ENCODE measurements around the gene SPN.
"Not testable (repeated sequence)": the region's sequence is repeated elsewhere in the genome, so short reads cannot be mapped to it uniquely, and the experiment has no call there.

SPN gene

GRCh38 chr16:29646947-29647346, 16.1 kb upstream of the SPN start:
- no peak for DNase-seq (ENCODE audit: low read depth in 2 of 2)

GRCh38 chr16:29649588-29650494, 13.2 kb upstream of the SPN start:
- no peak for DNase-seq (ENCODE audit: low read depth in 2 of 2)

- no peak for DNase-seq (ENCODE audit: low read depth in 2 of 2)
These were observed 12.3 kb upstream of the SPN start for GRCh38 chr16:29650771-29651170.

- DNase-seq (ENCODE audit: low read depth in 2 of 2): no peak
These were observed 11.2 kb upstream of the SPN start for GRCh38 chr16:29651774-29652349.

- DNase-seq (ENCODE audit: low read depth in 2 of 2): no peak
These were observed 9.6 kb upstream of the SPN start for GRCh38 chr16:29653471-29653870.

DNA sequence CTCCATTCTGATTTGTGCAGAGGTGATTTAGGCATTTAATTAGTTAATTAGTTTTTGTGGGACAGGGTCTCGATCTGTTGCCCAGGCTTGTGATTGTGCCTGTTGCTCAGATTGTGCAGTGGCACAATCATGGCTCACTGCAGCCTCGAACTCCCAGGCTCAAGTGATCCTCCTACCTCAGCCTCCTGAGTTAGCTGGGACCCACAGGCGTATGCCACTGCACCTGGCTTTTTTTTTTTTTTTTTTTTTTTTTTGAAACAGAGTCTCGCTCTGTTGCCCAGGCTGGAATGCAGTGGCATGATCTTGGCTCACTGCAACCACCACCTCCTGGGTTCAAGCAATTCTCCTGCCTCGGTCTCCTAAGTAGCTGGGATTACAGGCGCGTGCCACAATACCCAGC, 9.2 kb upstream of the SPN start:
- DNase-seq (ENCODE audit: low read depth in 2 of 2): not testable (repeated sequence)

- no peak for DNase-seq (ENCODE audit: low read depth in 2 of 2)
These were observed 6.1 kb upstream of the SPN start for GRCh38 chr16:29656688-29657523.

DNA sequence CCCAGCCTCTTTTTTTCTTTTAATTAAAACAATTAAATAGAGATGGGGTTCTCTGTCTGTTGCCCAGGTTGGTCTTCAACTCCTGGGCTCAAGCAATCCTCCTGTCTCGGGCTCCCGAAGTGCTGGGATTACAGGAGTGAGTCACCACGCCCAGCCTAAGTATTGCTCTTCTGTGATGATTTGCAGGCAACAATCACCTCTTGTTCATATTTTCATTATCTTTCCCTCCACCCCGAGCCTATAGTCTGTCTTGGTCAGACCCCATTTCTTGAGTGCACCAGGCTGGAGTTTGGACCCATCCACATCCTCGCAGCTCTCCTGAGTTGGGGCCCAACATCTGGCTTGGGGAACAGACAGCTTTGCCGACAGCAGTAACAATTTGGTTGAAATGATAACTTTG, 4.3 kb upstream of the SPN start:
- no peak for DNase-seq (ENCODE audit: low read depth in 2 of 2)

DNA sequence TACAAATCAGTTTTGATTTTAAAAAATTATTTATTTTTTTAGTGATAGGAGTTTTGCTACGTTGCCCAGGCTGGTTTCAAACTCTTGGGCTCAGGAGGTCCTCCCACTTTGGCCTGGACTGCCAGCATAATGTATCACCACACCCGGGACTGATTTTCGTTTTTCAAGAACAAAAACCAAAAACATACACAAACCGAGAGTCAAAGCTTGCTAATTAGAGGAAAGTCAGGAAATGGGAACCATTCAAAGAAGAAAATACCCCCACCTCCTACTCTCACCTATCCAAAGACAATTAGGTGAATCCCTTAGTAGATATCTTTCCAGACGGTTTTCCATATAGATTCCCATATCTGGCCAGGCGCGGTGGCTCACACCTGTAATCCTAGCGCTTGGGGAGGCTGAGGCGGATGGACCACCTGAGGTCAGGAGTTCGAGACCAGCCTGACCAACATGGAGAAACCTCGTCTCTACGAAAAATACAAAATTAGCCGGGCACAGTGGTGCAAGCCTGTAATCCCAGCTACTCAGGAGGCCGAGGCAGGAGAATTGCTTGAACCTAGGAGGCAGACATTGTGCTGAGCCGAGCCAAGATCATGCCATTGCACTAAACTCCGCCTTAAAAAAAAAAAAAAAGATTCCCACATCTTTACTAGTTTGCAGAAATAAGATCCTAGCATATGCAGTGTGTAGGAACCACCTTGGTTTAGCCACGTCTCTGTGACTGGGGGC, 883 bp upstream of the SPN start:
- DNase-seq (ENCODE audit: low read depth in 2 of 2): no peak

DNA sequence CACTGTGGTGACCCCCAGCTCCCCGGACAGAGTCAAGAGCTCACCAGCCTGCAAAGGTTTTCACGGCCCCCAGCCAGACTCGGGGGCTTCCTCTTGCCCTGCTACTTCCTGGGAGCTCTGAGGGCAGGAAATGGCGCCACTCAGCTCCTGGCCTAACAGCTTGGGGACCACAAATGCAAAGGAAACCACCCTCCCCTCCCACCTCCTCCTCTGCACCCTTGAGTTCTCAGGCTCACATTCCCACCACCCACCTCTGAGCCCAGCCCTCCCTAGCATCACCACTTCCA, 375 bp upstream of the SPN start:
- no peak for DNase-seq (ENCODE audit: low read depth in 2 of 2)

DNA sequence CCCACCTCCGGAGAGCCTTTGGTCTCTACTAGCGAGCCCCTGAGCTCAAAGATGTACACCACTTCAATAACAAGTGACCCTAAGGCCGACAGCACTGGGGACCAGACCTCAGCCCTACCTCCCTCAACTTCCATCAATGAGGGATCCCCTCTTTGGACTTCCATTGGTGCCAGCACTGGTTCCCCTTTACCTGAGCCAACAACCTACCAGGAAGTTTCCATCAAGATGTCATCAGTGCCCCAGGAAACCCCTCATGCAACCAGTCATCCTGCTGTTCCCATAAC, 702 bp downstream of the SPN start:
- DNase-seq (ENCODE audit: low read depth in 2 of 2): no peak

- no peak for DNase-seq (ENCODE audit: low read depth in 2 of 2)
These were observed 1.3 kb downstream of the SPN start for GRCh38 chr16:29664091-29664921.

DNA sequence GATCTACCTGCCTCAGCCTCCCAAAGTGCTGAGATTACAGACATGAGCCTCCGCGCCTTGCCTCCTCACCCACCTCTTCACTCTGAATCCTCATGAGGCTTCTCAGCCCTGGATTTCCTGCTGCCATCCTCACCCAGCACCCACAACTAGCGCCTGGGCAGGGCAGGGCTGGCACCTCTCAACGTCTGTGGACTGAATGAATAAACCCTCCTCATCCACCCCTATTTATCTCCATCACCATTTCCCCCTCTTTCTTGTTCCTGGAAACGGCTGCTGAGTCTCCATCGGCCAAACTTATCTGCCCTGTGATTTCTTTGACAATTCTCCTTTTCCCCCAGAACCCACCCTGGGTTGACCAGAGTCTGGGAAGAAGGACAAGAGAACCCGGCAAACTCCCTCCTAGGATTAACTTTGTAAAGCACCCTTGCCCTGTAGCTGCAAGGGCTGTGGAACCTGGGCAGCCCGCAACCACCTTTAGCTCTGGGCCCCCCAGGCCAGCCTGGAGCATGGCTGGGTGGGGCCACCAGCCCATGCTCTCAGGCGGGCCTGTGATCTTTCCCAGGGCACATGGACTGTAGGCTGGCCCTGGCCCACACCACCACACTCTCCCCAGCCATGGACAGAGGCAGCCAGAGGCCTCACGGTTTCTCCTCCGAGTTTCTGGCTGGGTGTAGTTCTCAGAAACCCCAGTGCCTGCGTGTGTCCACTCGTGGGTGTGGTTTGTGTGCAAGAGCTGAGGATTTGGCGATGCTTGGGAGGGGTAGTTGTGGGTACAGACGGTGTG, 2.4 kb downstream of the SPN start:
- no peak for DNase-seq (ENCODE audit: low read depth in 2 of 2)

DNA sequence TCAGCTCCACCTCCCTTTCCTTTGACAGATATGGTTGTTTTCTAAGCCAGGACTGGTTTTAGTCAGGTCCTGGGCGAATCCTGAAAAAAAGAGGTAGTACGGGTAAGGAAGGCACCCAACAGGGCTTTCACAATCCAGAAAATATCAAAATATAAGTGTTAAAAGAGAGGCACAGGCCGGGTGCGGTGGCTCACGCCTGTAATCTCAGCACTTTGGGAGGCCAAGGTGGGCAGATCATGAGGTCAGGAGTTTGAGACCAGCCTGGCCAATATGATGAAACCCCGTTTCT, 4.2 kb downstream of the SPN start:
- not testable (repeated sequence) for DNase-seq (ENCODE audit: low read depth in 2 of 2)

GRCh38 chr16:29667755-29668154, 4.7 kb downstream of the SPN start:
- DNase-seq (ENCODE audit: low read depth in 2 of 2): no peak

DNA sequence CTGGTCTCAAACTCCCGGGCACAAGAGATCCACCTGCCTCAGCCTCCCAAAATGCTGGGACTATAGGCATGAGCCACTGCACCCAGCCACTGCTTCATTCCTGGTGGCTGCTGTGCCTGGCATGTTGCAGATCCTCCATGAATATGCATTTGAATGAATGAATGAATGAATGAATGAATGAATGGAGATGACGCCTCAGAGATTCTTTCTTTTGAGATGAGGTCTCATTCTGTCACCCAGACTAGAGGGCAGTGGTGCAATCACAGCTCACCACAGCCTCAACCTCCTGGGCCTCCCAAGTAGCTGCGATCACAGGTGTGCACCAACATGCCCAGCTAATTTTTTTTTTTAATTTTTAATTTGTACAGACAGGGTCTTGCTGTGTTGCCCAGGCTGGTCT, 5.2 kb downstream of the SPN start:
- no peak for DNase-seq (ENCODE audit: low read depth in 2 of 2)

GRCh38 chr16:29673501-29673900, 10.5 kb downstream of the SPN start:
- DNase-seq (ENCODE audit: low read depth in 2 of 2): no peak

GRCh38 chr16:29674188-29674587, 11.1 kb downstream of the SPN start:
- DNase-seq (ENCODE audit: low read depth in 2 of 2): no peak

- DNase-seq (ENCODE audit: low read depth in 2 of 2): no peak
These were observed 13.0 kb downstream of the SPN start for GRCh38 chr16:29675811-29676643.
